Esophagus muscularis mucosa (tissue), 4 donors: Measurements from ENCODE around the gene CAPRIN1.

Experiments used
- EP300 ChIP-seq: sonication (generic); formaldehyde crosslinking; IDR thresholded peaks from one replicate; pipeline ENCODE4 v1.6.1; 2017; ENCODE audit warnings: antibody characterized with exemption
- POLR2A ChIP-seq: fragments of 450-650 bp; IDR thresholded peaks from one replicate; pipeline ENCODE4 v1.6.1; 2017; ENCODE audit warnings: antibody characterized with exemption, moderate library complexity, mild to moderate bottlenecking, low read depth
- POLR2AphosphoS5 ChIP-seq, 2 donors: sonication (generic); formaldehyde crosslinking; IDR thresholded peaks; one replicate each; pipeline ENCODE4 v1.6.1; 2017; ENCODE audit warnings: antibody characterized with exemption in 2 of 2
- TF ChIP-seq, protein P1 (sequence below), 3 experiments: fragments of 200-600 bp in 2 of 3; fragments of 450-650 bp in 1 of 3; sonication (generic) in 2 of 3; IDR thresholded peaks; one replicate each; pipeline ENCODE4 v1.5.1; 2017 to 2019; ENCODE audit warnings: antibody characterized with exemption in 3 of 3, mild to moderate bottlenecking in 2 of 3, moderate library complexity in 1 of 3

DNA sequence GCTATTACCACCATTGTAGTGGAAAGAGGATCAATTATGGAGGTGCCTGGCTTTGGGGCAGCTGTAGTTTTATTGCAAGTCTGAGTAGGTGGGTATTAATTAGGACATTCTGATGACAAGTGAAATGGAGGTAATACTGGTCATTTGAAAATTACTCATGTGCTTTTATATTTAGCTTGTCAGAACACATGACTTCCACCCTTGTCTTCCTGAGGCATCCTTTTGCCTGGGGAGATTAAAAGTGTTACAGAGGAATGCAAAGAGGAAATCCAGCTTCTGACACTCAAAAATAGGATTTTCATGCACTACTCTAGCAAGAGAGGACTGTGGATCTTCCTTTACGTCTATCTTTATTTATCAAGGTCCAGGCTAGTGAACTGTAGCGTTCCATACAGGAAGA lies 44.7 kb upstream of the CAPRIN1 start:
- TF ChIP-seq, protein P1, sequence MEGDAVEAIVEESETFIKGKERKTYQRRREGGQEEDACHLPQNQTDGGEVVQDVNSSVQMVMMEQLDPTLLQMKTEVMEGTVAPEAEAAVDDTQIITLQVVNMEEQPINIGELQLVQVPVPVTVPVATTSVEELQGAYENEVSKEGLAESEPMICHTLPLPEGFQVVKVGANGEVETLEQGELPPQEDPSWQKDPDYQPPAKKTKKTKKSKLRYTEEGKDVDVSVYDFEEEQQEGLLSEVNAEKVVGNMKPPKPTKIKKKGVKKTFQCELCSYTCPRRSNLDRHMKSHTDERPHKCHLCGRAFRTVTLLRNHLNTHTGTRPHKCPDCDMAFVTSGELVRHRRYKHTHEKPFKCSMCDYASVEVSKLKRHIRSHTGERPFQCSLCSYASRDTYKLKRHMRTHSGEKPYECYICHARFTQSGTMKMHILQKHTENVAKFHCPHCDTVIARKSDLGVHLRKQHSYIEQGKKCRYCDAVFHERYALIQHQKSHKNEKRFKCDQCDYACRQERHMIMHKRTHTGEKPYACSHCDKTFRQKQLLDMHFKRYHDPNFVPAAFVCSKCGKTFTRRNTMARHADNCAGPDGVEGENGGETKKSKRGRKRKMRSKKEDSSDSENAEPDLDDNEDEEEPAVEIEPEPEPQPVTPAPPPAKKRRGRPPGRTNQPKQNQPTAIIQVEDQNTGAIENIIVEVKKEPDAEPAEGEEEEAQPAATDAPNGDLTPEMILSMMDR (IDR thresholded peaks at IDR 0.05), result no peak
- TF ChIP-seq EP300 (no peak), POLR2A (no peak), POLR2AphosphoS5 (IDR thresholded peaks at IDR 0.05) (no peak)
